Activated CD8-positive, alpha-beta memory T cell treated with anti-CD3 and anti-CD28 coated beads, Interleukin-2, amount 50 U/mL, for 4 hours (primary cell): Measurements from ENCODE around the gene ADGRB3.
"Not testable (repeated sequence)": the region's sequence is repeated elsewhere in the genome, so short reads cannot be mapped to it uniquely, and the experiment has no call there.

ENCODE experiments used
- DNase-seq: peaks from one replicate; pipeline ENCODE4 v3.0.0-alpha.2; 2020

ADGRB3 gene

DNA sequence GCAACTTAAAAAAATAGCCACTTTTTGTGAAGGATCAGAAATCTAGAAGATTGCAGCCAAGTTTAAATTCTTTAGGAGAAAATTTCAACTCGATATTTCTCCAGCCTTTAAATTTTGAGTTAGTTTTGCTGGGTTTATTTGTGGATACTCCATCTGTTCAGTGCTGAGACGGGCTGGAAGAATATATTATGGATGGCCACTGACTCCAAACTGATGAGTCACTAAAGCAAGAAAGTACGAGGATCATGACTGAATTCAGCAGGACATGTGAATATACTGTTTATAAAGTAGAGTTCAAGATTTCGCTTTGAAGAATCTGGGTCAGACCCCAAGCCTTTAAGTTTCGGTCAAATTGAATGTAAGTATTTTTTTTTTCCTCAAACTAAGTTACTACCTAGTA lies 199.5 kb downstream of the ADGRB3 start:
- DNase-seq = no peak

DNA sequence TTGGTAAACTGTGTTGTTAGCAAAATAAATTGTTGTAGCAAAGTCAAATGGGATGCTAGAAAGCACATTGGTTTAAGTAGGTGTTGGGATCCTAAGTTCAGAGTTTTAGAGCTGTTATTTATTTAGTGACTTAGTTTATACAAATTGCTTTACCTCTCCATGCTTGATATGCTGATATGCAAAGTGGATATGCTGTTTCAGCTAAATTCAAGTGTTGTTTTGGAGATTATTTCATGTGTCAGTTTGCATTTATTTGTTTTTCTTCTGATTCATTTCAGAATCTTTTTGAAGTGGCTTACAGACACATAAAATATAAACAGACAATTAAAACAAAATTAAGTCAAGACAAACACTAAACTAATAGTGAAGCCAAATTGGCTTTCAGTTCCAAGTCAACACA lies 203.5 kb downstream of the ADGRB3 start:
- DNase-seq = no peak

DNA sequence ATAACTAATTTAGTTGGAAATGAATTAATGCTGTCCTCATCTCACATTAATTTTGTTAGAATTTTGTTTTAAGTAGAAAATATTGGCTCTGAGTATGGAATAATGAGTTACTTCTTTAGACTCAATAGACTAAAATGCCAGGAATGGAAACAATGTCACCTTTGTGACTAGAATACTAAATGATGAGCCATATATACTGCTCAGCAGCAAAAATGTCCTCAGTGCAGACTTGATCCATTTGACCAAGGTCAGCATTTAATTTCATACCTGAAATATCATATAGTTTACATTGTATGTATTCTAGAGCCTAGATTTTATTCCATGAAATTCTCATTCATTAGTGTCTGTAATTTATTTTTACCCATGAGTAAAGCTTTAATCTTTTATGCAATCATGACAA lies 217.7 kb downstream of the ADGRB3 start:
- no peak for DNase-seq

DNA sequence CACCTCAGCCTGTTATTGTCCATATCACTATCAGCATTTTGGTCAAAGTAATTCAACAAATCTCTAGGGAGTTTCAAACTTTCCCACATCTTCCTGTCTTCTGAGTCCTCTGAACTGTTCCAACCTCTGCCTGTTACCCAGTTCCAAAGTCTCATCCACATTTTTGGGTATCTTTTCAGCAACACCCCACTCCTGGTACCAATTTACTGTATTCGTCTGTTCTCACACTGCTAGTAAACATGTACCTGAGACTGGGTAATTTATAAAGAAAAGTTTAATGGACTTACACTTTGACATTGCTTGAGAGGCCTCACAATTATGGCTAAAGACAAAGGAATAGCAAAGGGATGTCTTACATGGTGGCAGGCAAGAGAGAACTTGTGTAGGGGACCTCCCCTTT lies 224.2 kb downstream of the ADGRB3 start:
- no peak for DNase-seq

DNA sequence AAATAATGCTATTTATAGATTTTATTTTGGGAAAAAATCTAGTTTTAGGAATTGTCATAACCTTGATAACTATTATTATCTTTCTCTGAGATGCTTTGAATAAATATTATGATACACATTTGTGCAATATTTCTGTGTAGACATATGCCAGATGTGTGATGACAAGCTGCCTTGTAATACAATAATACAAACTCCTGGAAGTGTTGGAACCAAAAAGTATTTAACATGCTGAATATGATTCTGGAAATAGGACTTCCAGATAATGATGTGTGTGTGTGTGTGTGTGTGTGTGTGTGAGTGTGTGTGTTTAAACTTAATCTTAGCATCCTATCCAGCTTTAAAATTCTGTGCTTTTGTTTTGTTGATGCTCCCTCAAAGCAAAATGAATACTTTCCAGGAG lies 233.6 kb downstream of the ADGRB3 start:
- DNase-seq = no peak

DNA sequence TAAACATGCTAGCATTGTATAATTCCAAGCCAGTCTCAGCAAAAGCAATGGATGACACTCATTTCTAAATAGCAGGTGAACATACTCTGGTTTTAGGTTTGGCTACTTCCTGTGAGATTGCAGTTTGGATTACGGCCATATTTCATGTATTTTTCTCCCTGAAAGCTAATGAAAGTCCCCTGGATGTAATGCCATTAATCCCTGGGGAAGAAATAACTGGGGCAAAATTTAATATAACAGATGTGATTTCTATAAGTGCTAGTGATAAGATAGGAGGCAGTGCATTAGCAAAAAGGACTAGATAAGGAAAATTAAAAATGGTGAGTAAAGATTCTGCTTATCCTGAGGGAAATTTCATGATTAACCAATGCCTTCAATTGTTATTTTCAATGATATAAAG lies 238.2 kb downstream of the ADGRB3 start:
- DNase-seq = no peak

DNA sequence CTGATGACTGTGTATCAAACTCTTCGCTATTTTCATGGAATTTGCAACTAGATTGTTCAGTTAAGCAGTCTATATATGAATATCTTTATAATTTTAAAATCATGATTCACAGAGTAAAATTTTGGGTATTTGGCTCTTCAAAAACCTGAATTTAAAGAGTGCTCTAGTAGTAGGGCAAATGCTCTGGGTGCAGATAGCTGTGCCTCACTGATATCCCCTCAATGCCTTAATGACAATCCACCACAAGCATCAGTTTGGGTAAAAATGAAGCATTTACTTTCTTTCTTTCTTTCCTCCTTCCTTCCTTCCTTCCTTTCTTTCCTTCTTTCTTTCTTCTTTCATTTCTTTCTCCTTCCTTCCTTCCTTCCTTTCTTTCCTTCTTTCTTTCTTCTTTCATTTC lies 239.7 kb downstream of the ADGRB3 start:
- DNase-seq = no peak

DNA sequence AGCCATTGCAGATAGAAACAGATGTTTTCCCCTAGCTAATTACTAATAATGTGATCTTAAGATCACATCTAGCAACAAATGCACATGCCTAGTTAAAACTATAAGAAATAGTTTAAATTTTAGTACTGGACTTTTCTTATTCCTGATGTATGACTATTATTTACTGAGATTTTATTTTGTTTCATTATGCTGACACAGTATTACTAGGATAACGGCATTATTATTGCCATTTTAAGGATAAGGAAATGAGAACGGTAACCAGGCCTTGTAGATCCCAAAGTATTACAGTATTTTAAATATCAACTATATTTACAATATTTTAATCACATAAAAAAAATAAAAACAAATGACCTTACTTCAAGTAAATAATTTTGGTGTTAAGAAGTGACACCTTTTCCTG lies 240.3 kb downstream of the ADGRB3 start:
- no peak for DNase-seq

DNA sequence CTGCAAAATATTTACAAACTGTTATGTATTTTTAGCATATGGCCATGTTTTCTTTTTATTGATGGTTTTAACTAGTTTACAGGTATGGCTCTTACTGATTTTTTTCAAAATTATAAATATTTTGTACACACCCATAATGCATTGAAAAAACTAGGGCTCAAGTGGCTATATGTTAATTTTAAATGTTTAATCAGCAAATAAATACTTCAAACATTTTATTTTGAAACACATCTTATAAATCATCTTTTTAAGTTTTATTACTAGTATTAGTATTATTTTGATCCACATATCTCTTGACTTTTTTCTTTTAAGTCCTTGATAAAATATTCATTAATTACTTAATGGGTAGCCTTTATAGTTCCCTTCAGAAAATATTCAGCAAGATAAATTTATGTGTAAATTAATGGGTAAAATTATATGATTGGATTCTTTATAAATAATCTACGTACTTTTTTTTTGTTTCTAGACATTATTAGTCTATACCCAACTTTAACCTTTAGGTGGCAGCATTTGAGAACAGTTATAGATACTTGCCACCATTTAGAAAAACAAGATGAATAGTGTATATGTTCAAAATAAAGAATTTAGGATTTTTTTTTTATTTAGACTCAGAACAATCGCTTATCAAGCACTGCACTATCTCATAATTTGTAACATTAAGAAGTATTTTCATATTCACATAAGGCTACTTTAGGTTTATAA lies 241.9 kb downstream of the ADGRB3 start:
- no peak for DNase-seq

DNA sequence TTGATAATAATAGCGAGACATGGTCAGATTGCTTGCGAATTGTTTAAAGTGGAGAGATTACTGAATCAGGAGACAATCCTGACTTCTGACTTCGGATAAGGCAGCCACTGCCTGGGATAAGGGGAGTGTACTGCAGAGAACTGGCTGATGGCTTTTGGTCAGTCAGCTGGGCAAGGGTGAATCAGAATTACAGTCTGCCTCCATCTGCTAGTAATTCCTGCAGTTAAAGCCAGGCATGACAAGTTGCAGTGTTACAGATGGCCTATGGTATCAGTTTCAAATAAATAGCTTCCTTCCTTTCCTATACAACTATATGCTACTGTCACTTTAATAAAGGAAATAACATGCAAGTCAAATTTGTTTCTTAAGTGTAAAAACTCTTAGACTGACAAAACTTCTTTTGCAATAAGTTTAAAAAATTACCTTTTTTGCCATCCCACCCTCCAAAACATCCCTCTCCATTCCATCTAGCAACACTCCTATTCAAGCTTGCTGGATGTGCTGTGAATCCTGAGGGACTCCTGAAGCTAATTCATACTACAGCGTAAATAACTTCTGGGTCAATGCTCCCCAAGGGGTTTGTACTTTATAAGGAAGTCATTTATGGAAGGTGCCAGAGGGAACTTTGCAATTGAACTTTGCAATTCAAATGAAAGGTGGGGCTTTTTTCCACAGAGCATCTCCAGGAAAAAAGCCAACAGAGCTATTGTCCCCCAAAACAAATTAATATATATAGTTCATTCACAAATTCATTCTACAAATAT lies 245.2 kb downstream of the ADGRB3 start:
- no peak for DNase-seq

DNA sequence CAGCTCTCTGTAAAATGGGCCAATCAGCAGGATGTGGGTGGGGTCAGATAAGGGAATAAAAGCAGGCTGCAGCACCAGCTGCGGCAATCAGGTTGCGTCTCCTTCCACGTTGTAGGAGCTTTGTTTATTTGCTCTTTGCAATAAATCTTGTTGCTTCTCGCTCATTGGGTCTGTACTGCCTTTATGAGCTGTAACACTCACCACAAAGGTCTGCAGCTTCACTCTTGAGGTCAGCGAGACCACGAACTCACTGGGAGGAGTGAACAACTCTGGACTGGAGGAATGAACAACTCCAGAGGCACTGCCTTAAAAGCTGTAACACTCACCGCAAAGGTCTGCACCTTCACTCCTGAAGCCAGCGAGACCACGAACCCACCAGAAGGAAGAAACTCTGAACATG lies 248.2 kb downstream of the ADGRB3 start:
- DNase-seq = not testable (repeated sequence)

DNA sequence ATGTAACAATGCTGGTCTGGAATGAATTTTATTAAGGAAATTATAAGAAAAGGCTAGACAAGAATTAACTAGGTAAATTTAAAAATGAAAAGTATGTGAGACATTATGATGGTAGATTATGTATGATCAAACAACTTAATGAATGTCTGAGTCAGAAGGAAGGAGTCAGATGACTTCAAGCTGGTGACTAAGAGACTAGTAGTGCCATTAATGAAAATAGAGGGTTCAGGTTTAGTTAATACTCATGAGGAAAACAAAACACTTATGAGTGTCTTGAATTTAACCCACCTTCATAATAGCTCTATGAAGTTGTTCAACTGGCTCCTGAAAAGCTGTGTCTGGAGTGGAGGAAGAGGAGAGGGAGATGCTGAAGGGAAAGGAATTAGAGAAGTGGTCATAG lies 256.3 kb downstream of the ADGRB3 start:
- no peak for DNase-seq

DNA sequence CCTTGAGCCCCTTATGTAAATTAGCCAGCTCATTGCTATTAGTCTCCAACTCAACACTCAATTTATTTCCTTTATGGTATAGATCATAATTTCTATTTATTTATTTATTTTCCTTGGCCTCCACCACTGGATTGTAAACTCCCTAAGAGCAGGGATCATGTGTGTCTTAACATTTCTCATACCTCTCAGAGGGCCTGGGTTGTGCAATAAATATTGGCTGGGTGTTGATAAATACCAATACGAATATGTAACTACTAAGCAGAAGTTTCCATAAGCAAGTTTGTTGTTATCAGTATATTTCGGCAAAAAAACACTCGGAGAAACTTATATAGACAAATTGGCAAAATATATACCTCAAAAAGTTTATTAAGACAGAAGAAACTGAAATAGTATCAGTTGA lies 257.4 kb downstream of the ADGRB3 start:
- no peak for DNase-seq

DNA sequence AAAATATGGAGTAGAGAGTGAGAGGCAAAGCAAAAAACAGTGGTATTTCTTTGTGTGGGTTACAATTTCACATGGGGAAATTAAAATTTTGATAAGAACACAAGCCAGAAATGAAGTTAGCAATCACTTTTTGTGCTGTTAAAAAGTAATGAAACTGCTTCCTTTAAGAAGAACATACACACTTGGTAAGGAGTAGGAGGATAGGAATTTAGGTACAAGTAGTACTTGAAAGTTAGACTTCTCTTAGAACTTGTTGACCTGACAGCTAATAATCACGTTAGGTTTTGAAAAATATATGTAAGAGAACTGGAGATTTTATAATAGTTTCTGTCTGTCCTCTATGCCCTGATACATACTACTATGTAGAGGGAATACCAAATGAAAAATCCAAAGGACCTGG lies 260.8 kb downstream of the ADGRB3 start:
- DNase-seq = no peak

DNA sequence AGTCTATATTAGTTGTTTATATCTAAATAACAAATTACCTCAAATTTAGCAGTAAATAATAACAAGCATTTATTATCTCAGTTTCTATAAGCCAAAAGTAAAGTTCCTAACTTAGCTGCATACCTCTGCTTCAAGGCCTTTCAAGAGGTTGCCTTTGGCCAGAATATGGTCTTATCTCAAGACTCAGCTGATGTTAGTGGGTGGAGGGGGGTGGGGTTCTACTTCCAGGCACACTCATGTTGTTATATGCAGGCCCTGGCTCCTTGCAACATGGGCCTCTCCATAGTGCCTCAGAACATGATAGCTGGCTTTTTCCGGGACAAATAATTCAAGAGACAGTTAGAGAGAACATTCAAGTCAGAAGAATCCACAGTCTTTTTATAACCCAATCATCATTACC lies 266.0 kb downstream of the ADGRB3 start:
- DNase-seq = no peak

DNA sequence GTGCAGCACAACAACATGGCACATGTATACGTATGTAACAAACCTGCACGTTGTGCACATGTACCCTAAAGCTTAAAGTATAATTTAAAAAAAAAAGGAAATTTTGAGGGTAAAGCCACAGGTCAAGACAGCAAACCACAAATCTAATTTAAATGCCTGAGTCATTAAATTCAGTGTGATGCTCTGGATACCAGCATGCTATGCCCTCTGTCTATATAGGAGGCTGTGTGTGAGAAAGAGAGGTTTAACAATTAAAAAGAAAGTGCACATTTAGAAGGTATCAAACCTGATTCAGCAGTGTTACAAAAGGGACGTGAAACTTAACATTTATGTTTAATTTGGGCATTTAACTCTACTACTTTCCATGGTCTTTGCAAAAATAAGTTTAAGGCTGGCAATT lies 276.3 kb downstream of the ADGRB3 start:
- no peak for DNase-seq

DNA sequence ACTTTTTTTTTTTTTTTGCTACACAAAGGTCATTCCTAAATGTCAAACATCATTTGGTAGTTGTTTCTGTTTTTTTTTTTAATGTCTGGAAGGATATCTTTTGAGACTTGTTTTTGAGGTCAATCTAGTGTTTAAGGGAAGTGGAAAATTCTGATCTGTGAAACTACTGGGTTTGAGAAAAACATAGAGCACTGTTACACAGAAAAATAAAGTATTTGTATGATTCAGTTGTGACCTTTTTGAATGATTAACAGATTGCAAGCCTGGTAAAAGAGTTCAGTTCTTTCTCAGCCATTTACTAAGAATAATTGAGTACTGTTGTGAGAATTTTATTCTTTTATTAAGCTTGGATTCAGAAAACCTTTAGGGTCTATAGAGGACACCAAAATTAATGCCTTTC lies 276.7 kb downstream of the ADGRB3 start:
- no peak for DNase-seq

DNA sequence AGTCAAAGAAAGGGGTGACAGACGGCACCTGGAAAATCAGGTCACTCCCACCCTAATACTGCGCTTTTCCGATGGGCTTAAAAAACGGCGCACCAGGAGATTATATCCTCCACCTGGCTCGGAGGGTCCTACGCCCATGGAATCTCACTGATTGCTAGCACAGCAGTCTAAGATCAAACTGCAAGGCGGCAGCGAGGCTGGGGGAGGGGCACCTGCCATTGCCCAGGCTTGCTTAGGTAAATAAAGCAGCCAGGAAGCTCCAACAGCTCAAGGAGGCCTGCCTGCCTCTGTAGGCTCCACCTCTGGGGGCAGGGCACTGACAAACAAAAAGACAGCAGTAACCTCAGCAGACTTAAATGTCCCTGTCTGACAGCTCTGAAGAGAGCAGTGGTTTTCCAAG lies 277.7 kb downstream of the ADGRB3 start:
- not testable (repeated sequence) for DNase-seq

DNA sequence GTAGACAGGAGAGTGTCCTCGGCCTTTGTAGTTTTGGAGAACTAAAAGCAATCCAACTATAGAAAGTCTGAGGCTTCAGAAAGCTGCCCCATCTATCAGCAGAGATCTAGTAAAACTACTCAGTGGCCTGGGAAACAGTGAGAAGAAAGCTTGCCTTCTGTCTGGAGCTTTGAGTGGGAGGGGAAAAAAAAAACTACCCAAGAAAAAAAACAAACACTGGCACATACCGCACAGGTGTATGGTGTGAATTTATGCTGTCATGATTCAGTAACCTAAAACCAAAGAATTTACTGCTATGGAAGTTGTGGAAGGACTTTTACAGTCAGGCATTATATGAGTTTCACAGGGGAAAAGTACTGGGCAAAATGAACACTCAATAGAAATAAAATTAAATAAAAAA lies 280.5 kb downstream of the ADGRB3 start:
- DNase-seq = no peak

DNA sequence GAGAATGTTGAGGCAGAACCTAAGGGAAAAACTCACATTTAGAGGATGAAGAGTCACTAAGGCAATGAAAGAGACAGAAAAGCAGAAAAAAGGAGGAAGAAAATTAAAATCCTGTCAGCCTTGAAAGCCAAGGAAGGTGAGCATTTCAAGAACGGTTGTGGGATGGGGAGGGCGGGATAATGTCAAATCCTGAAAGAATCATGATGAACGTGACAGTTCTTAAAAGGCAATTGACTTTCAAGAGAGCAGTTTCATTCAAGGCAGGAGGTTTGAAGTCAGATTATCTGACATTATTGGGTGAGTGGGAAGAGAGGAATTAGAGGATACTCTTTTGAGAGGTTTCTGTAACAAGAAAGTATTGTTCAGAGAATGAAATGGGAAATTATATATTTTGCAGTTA lies 284.5 kb downstream of the ADGRB3 start:
- DNase-seq = no peak

DNA sequence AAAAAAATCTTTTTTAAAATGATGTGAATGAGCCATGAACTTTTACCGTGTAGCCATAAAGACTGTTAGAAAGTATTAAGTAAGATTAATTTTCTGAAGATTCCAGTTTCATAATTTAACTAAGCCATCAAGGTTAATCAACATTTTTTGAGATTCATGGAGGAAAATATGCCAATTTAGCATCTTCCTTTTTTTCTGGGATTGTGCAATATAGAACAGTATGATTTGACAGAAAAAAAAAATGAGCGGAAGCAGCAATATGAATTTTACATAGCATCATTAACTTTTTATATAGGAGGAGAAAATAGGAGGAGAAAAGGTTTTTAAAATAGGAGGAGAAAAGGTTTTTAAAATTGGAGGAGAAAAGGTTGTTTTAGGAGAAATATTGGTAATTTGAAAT lies 306.3 kb downstream of the ADGRB3 start:
- DNase-seq = no peak

DNA sequence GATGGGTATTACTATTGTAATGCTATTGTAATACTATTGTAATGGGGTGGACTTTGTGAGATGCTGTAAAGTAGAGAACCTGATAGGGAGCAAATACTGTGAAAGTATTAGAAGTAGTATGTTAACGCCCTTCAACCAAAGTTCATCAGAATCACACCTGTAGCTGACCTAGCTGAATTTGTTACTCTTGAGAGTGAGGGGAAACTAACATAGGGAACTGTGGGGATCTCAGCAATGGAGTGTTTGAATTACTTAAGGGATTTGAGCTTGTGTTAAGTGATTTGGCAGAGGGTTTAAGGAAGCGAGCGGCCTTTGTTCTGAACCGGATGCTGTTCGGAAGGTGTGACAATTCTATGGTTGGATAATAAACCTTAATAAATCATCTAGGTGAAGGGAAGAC lies 312.6 kb downstream of the ADGRB3 start:
- no peak for DNase-seq

DNA sequence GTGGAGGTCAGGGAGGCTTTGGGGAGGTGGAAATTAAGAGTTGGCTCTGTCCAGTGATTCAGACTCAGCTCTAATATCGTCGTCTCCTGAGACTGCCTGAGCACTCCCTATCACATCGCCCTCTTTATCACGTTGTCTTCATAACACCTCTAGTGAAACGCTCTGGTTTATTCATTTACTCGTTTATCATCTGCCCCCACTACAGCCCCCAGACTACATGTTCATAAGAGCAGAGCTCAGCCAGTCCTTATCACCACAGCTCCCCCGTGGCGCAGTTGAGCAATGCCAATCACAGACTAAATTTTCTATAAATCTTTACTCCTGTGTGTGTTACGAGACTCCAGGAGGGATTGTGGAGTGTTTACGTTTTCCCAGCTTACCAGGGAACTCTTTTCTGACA lies 316.2 kb downstream of the ADGRB3 start:
- no peak for DNase-seq

DNA sequence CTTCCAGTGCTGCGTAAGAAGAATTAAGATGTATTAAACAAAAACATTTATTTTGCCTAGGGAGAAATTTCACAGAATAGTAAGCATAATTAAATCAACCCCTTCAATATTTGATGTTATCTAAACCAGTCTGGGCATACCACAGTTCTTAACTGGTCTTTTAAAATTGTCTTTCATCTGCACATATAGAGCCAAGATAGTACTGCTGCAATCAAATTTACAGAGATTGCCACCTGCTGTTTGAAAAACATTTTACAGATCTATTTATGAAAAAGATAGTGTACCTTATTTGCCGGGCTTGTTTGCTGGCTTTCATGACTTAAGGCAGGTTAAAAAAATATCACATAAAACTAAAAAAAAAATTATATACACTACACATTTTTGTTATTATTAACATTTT lies 323.2 kb downstream of the ADGRB3 start:
- DNase-seq = no peak
